HEK293 (cell line): ENCODE results near the gene ABI3.

ENCODE experiments used
- CTCF ChIA-PET: fragments of 350-600 bp; formaldehyde crosslinking; extraction: SDS; loops from one replicate; lab custom pipeline; 2021; ENCODE audit warnings: antibody characterized with exemption; lab: Yijun Ruan, JAX
- POLR2A ChIA-PET: fragments of 300-600 bp; formaldehyde crosslinking; extraction: SDS; loops from one replicate; lab custom pipeline; 2020; ENCODE audit warnings: antibody characterized with exemption, inconsistent platforms; lab: Yijun Ruan, JAX
- H3K27ac ChIP-seq: fragments of 200-500 bp; sonication (Bioruptor generic); 2 replicates; pipeline ENCODE4 v1.5.1; 2014; ENCODE audit warnings: low read depth, low read length, control low read depth, inconsistent platforms; ENCODE audit errors: extremely low read depth
- H3K36me3 ChIP-seq, 2 experiments: fragments of 200-500 bp in 1 of 2; sonication (Bioruptor generic) in 1 of 2; 1 replicate in 1 of 2; 2 replicates in 1 of 2; pipeline ENCODE4 v1.5.1; 2014 to 2017; ENCODE audit warnings: inconsistent platforms in 2 of 2, low read length in 2 of 2; ENCODE audit not compliant: control insufficient read depth in 2 of 2, insufficient read depth in 1 of 2
- H3K4me1 ChIP-seq: fragments of 200-500 bp; sonication (Bioruptor generic); 2 replicates; pipeline ENCODE4 v1.5.1; 2014; ENCODE audit warnings: mild to moderate bottlenecking, low read length, inconsistent platforms; ENCODE audit not compliant: control insufficient read depth, insufficient read depth
- H3K4me3 ChIP-seq: 2 replicates; pipeline ENCODE4 v1.5.1; 2011; ENCODE audit warnings: low read depth, mild to moderate bottlenecking, control low read depth, low read length, moderate library complexity
- H3K9me3 ChIP-seq: fragments of 200-500 bp; sonication (Bioruptor generic); 2 replicates; pipeline ENCODE4 v1.5.1; 2014; ENCODE audit warnings: low read depth, low read length, inconsistent platforms; ENCODE audit not compliant: control insufficient read depth, insufficient read depth
- EGR2 ChIP-seq: fragments of 450-650 bp; formaldehyde crosslinking; IDR thresholded peaks from 2 replicates; pipeline ENCODE4 v1.5.1; 2016; ENCODE audit warnings: low read depth, missing biosample characterization, missing genetic modification characterization
- FEZF1 ChIP-seq: fragments of 450-650 bp; formaldehyde crosslinking; IDR thresholded peaks from 2 replicates; pipeline ENCODE4 v1.5.1; 2016; ENCODE audit warnings: missing biosample characterization, missing genetic modification characterization
- IKZF3 ChIP-seq: fragments of 450-650 bp; IDR thresholded peaks from 2 replicates; pipeline ENCODE4 v1.5.0; 2018; ENCODE audit warnings: missing biosample characterization, mild to moderate bottlenecking, missing genetic modification characterization, moderate library complexity
- KLF1 ChIP-seq: fragments of 450-650 bp; formaldehyde crosslinking; IDR thresholded peaks from 2 replicates; pipeline ENCODE4 v1.5.1; 2016; ENCODE audit warnings: missing biosample characterization, missing genetic modification characterization
- KLF17 ChIP-seq: fragments of 450-650 bp; formaldehyde crosslinking; IDR thresholded peaks from 2 replicates; pipeline ENCODE4 v1.5.1; 2016; ENCODE audit warnings: missing biosample characterization, missing genetic modification characterization
- PRDM4 ChIP-seq: fragments of 450-650 bp; formaldehyde crosslinking; IDR thresholded peaks from 2 replicates; pipeline ENCODE4 v1.5.1; 2017; ENCODE audit warnings: missing biosample characterization, missing genetic modification characterization
- SALL2 ChIP-seq: fragments of 450-650 bp; formaldehyde crosslinking; IDR thresholded peaks from 2 replicates; pipeline ENCODE4 v1.5.0; 2017; ENCODE audit warnings: missing biosample characterization, mild to moderate bottlenecking, missing genetic modification characterization, borderline replicate concordance
- SP2 ChIP-seq: fragments of 450-650 bp; formaldehyde crosslinking; IDR thresholded peaks from 2 replicates; pipeline ENCODE4 v1.5.1; 2016; ENCODE audit warnings: missing biosample characterization, missing genetic modification characterization
- WT1 ChIP-seq: fragments of 450-650 bp; formaldehyde crosslinking; IDR thresholded peaks from 2 replicates; pipeline ENCODE4 v1.5.1; 2016; ENCODE audit warnings: missing biosample characterization, missing genetic modification characterization
- ZBTB20 ChIP-seq: fragments of 450-650 bp; formaldehyde crosslinking; IDR thresholded peaks from 2 replicates; pipeline ENCODE4 v1.5.1; 2016; ENCODE audit warnings: missing biosample characterization, missing genetic modification characterization
- ZBTB8A ChIP-seq: fragments of 450-650 bp; formaldehyde crosslinking; IDR thresholded peaks from 2 replicates; pipeline ENCODE4 v1.5.1; 2016; ENCODE audit warnings: missing biosample characterization, missing genetic modification characterization
- ZNF239 ChIP-seq: fragments of 450-650 bp; formaldehyde crosslinking; IDR thresholded peaks from 2 replicates; pipeline ENCODE4 v1.5.1; 2016; ENCODE audit warnings: missing biosample characterization, missing genetic modification characterization
- ZNF24 ChIP-seq: fragments of 450-650 bp; formaldehyde crosslinking; IDR thresholded peaks from 2 replicates; pipeline ENCODE4 v1.5.1; 2016; ENCODE audit warnings: missing biosample characterization, missing genetic modification characterization
- ZNF248 ChIP-seq: fragments of 450-650 bp; formaldehyde crosslinking; IDR thresholded peaks from 2 replicates; pipeline ENCODE4 v1.5.1; 2017; ENCODE audit warnings: missing biosample characterization, missing genetic modification characterization
- ZNF26 ChIP-seq: fragments of 450-650 bp; formaldehyde crosslinking; IDR thresholded peaks from 2 replicates; pipeline ENCODE4 v1.5.1; 2016; ENCODE audit warnings: missing biosample characterization, missing genetic modification characterization
- ZNF335 ChIP-seq: fragments of 450-650 bp; formaldehyde crosslinking; conservative IDR thresholded peaks from 2 replicates; pipeline ENCODE4 v1.5.1; 2016; ENCODE audit warnings: missing biosample characterization, missing genetic modification characterization
- ZNF366 ChIP-seq: fragments of 450-650 bp; formaldehyde crosslinking; conservative IDR thresholded peaks from 2 replicates; pipeline ENCODE4 v1.5.1; 2016; ENCODE audit warnings: missing biosample characterization, missing genetic modification characterization
- ZNF398 ChIP-seq: fragments of 450-650 bp; formaldehyde crosslinking; IDR thresholded peaks from 2 replicates; pipeline ENCODE4 v1.5.1; 2017; ENCODE audit warnings: missing biosample characterization, missing genetic modification characterization
- ZNF404 ChIP-seq: fragments of 450-650 bp; formaldehyde crosslinking; IDR thresholded peaks from 2 replicates; pipeline ENCODE4 v1.5.1; 2017; ENCODE audit warnings: missing biosample characterization, missing genetic modification characterization
- ZNF423 ChIP-seq: fragments of 450-650 bp; formaldehyde crosslinking; IDR thresholded peaks from 2 replicates; pipeline ENCODE4 v1.5.1; 2016; ENCODE audit warnings: missing biosample characterization, missing genetic modification characterization
- ZNF501 ChIP-seq: fragments of 450-650 bp; formaldehyde crosslinking; IDR thresholded peaks from 2 replicates; pipeline ENCODE4 v1.5.1; 2016; ENCODE audit warnings: missing biosample characterization, missing genetic modification characterization
- ZNF521 ChIP-seq: fragments of 450-650 bp; formaldehyde crosslinking; IDR thresholded peaks from 2 replicates; pipeline ENCODE4 v1.5.1; 2017; ENCODE audit warnings: missing biosample characterization, mild to moderate bottlenecking, missing genetic modification characterization
- ZNF585B ChIP-seq: fragments of 450-650 bp; formaldehyde crosslinking; IDR thresholded peaks from 2 replicates; pipeline ENCODE4 v1.5.1; 2016; ENCODE audit warnings: missing biosample characterization, missing genetic modification characterization
- ZNF623 ChIP-seq: fragments of 450-650 bp; formaldehyde crosslinking; IDR thresholded peaks from 2 replicates; pipeline ENCODE4 v1.5.1; 2016; ENCODE audit warnings: missing biosample characterization, missing genetic modification characterization
- ZNF629 ChIP-seq: fragments of 450-650 bp; formaldehyde crosslinking; IDR thresholded peaks from 2 replicates; pipeline ENCODE4 v1.5.1; 2017; ENCODE audit warnings: missing biosample characterization, missing genetic modification characterization
- ZNF645 ChIP-seq: fragments of 450-650 bp; formaldehyde crosslinking; IDR thresholded peaks from 2 replicates; pipeline ENCODE4; 2016; ENCODE audit warnings: missing biosample characterization, missing genetic modification characterization
- ZNF654 ChIP-seq: fragments of 450-650 bp; formaldehyde crosslinking; IDR thresholded peaks from 2 replicates; pipeline ENCODE4 v1.5.1; 2016; ENCODE audit warnings: low read depth, missing biosample characterization, missing genetic modification characterization
- ZNF777 ChIP-seq: fragments of 450-650 bp; formaldehyde crosslinking; IDR thresholded peaks from 2 replicates; pipeline ENCODE4 v1.5.1; 2017; ENCODE audit warnings: missing biosample characterization, missing genetic modification characterization, borderline replicate concordance
- ZSCAN30 ChIP-seq: fragments of 450-650 bp; IDR thresholded peaks from 2 replicates; pipeline ENCODE4 v1.5.1; 2018; ENCODE audit warnings: missing biosample characterization, mild to moderate bottlenecking, missing genetic modification characterization, moderate library complexity

The ABI3 gene

GRCh38 chr17:49193513-49194296 is 16.8 kb upstream of the ABI3 start:
- CTCF ChIA-PET, result interaction anchor here (0.6 to 2.4 kb wide), 7 partner anchors 10 to 363 kb away, joined by 3 to 15 read pairs (median 3); no protein-coding TSS in a partner anchor
- TF ChIP-seq PRDM4 (peak; percentile 24; the same call in 1 of the 2 replicates), ZNF645 (tag by site-specific recombination) (no peak), SALL2 (tag by site-specific recombination) (0 out of 2 replicates have a peak, but pooled peaks have one; percentile 27), ZNF26 (tag by site-specific recombination) (peak; percentile 13; the same call in 1 of the 2 replicates), SP2 (peak; percentile 73), ZNF585B (tag by site-specific recombination) (no peak; the same call in 1 of the 2 replicates), KLF17 (tag by site-specific recombination) (peak; percentile 51), ZNF24 (peak; percentile 5; the same call in 1 of the 2 replicates), ZSCAN30 (tag by site-specific recombination) (peak; percentile 30; the same call in 1 of the 2 replicates), ZNF423 (tag by site-specific recombination) (peak; percentile 68; the same call in 1 of the 2 replicates), ZNF248 (tag by site-specific recombination) (no peak), ZNF501 (tag by site-specific recombination) (peak; percentile 30; the same call in 1 of the 2 replicates), ZNF404 (tag by site-specific recombination) (peak; percentile 47; the same call in 1 of the 2 replicates), ZNF623 (tag by site-specific recombination) (0 out of 2 replicates have a peak, but pooled peaks have one; percentile 13), ZNF239 (0 out of 2 replicates have a peak, but pooled peaks have one; percentile 6), ZNF366 (peak; percentile 95), EGR2 (tag by site-specific recombination) (peak; percentile 55), ZNF521 (tag by site-specific recombination) (0 out of 2 replicates have a peak, but pooled peaks have one; percentile 19), ZBTB20 (tag by site-specific recombination) (peak; percentile 15; the same call in 1 of the 2 replicates), ZNF777 (tag by site-specific recombination) (peak; percentile 80), WT1 (tag by site-specific recombination) (peak; percentile 76), KLF1 (peak; percentile 38; the same call in 1 of the 2 replicates), ZNF654 (tag by site-specific recombination) (0 out of 2 replicates have a peak, but pooled peaks have one; percentile 10), FEZF1 (tag by site-specific recombination) (0 out of 2 replicates have a peak, but pooled peaks have one; percentile 2), ZBTB8A (tag by site-specific recombination) (0 out of 2 replicates have a peak, but pooled peaks have one; percentile 56), ZNF398 (tag by site-specific recombination) (peak; percentile 87), IKZF3 (peak; percentile 82), ZNF629 (tag by site-specific recombination) (peak; percentile 81; the same call in 1 of the 2 replicates), ZNF335 (tag by site-specific recombination) (peak; percentile 80)

More at GRCh38 chr17:49193513-49194296, 16.8 kb upstream of the ABI3 start:
- peak overlapping the region; percentile 25; the same call in 1 of the 2 replicates for H3K27ac ChIP-seq
- no peaks in the 10 kb centered on the region for H3K9me3 ChIP-seq
- POLR2A ChIA-PET, result interaction anchor here (0.7 to 1.6 kb wide), 4 partner anchors 15 to 1145 kb away, joined by 3 to 5 read pairs (median 4); partner anchors contain the start of gene NFE2L1
- H3K4me3 ChIP-seq, result peak overlapping the region; percentile 81
- peaks cover 2% of the 10 kb centered on the region; the same call in 1 of the 2 replicates for H3K4me1 ChIP-seq
- no peaks in the 10 kb centered on the region for H3K36me3 ChIP-seq
